Amygdala (tissue), 56 donors: Measurements from ENCODE around the gene CAPN8.
"Not testable (repeated sequence)": the region's sequence is repeated elsewhere in the genome, so short reads cannot be mapped to it uniquely, and the experiment has no call there.

Experiments
- DNase-seq, 56 donors: peaks; one replicate each; lab custom pipeline; 2025; lab: John Stamatoyannopoulos, UW

CAPN8 gene

DNA sequence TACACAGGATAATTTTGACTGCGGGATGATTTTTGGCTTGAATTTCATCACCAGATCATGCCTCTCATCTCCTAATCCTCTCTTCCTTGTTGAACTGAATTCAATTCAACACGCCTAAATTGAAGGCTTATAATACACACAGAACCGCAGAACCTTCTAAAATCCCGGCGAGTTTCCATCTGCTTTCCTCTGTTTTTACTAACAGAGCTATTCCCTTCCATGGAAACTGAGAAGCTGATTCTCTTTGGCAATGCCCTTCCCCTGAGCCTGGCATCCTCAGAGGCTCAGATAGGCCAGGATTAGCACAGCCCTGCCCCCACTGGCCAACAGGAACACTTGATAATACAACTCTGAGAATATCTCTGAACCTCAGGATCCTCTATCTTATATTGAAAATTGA lies 130.2 kb downstream of the CAPN8 start:
- DNase-seq = no peak

DNA sequence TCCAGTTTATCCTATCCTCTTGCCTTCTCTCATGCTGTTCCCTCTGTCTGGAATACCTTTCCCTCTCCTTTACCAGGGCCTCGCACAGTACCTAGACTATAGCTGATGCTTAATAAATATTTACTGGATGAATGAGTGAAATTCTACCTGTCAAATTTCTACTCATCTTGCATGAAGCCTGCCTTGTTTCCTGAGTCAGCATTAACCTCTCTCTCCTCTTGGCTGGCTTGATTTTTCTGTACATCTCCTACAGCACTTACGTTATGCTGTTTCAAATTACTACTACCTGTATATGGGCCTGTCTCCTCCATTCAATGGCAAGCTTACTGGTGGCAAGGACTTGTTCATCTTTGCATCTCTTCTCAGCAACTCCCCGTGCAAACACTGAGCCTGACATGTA lies 130.8 kb downstream of the CAPN8 start:
- no peak for DNase-seq

DNA sequence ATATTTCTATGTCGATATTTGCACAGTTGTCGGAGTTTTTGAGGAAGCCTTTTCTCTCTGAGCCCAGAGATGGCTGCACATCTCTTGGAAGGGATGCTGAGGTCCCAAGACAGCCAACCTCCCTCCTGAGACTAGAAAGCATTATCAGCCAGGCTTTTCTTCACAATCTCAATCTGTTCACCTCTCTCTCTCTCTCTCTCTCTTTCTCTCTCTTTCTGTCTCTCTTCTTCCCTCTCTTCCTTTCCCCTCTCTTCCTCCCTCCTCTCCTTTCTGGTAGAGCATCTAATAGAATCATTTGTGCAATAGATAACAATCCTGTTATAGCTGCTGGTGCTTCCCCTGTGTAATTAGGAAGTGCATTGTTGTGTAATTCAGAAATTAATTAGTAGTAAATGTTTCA lies 131.8 kb downstream of the CAPN8 start:
- DNase-seq = no peak

DNA sequence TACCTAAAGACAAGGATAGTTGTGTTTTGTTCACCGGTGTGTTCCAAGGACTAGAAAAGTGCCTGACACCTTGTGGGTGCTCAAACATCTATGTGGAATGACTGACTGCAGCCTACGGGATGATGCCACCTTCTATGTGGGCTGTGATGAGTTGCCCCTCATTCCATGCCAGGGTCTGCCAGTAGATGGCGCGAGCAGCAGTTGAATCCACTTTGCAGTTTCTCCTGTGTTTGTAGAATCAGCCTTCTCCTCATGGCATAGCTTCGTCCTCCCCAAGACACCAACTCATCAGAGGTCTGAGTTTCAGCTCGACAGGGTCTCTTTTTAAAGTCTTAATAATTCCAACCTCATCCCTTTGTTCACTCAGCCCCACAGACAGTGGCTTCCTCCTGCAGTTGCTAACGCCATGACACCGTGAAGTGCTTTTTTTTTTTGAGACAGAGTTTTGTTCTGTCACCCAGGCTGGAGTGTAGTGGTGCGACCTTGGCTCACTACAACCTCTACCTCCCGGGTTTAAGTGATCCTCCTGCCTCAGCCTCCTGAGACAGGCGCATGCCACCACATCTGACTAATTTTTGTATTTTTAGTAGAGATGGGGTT lies 133.7 kb downstream of the CAPN8 start:
- DNase-seq = peak in 38 of 56 donors; percentile 1 to 75 (median 15)

DNA sequence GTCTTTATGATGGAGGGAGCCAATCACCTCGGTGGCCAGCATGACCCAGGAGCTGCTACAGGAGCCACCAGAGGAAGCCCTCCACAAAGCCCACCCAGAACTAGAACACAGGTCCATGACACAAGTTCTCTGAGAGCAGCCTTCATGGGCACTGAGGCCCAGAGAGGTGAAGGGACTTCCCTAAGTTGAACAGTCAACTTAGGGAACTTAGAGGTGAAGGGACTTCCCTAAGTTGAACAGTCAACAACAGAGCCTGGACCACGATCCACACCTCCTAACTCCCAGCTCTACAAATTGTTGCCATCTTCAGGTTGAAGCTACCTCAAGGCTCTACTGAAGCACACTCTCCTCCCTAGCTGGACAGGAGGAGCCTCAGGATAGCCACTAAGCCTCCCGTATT lies 139.5 kb downstream of the CAPN8 start:
- DNase-seq = no peak

DNA sequence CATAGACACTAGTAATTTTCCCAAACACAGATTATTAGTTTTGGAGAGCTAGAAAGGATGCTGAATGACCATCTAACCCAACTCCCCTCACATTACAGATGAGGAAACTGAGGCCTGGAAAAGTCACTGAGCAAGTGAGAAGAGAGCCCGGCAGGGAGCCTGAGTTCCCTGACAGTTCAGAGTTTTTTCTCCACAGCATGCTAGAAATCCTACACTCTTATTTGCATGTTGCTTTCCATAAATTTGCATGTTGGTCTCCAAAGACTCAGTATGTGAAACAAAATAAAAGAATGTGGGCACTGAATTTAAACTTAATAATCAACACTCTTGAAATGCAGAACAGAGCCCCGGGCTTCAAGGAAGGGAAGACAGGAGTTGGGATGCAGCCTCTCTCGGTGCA lies 140.0 kb downstream of the CAPN8 start:
- no peak for DNase-seq

DNA sequence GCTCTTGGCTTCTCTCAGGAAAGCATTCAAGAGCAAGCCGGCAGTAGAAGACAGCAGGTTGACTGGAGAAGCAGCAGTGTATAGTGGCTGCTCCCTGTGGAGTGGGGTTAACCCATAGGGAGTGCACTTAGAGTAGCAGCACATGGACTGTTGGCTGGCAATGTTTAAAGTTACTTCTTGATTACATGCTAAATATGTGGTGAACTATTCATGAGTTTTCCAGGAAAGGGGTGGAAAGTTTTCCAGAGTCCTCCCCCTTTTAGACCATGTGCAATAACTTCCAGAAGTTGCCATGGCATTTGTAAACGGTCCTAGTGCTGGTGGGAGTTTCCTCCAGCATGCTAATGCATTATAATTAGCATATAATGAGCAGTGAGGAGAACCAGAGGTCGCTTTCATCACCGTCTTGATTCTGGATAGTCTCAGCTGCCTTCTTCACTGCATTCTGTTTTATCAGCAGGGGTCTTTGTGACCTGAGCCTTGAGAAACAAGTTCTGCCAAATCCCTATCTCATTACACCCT lies 140.5 kb downstream of the CAPN8 start:
- DNase-seq = no peak

DNA sequence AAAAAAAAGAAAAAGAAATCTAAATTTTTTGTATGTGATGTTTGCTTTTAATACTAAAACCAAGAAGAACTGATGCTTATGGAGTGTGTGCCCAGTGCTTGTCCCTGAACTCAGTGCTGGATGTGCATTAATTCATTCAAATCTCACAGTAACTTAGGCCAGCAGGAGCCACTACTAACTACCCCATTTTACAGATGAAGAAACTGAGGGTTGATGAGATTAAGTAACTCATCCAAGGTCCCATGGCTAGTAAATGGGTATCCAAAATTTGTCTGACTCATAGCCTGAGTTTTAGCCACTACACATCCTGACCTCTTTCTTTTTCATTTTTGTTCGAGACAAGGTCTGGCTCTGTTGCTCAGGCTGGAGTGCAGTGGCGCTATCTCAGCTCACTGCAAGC lies 144.4 kb downstream of the CAPN8 start:
- DNase-seq = no peak

DNA sequence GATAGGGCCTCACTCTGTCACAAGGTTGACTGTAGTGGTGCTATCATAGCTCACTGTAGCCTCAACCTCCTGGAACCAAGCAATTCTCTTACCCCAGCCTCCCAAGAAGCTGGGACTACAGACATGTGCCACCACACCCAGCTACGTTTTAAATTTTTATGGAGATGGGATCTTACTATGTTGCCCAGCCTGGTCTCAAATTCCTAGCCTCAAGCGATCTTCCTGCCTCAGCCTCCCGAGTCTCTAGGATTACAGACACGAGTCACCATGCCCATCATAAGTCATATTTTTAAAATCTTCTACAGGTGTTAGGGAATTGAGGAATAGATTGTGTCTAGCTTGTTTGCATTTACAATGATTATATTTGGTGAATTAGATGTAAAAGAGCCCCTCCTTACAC lies 145.3 kb downstream of the CAPN8 start:
- no peak for DNase-seq

DNA sequence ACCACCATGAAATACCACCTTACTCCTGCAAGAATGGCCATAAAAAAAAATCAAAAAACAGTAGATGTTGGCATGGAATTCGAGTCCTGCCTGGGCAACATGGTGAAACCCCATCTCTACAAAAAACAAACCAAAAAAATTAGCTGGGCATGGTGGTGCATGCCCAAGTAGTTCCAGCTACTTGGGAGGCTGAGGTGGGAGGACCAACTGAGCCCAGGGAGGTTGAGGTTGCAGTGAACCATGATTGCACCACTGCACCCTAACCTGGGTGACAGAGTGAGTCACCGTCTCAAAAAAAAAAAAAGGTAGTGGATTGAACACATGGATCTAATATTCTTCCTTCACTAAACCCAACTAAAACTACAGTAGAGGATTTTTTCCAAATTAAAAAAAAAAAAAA lies 146.4 kb downstream of the CAPN8 start:
- DNase-seq = no peak

DNA sequence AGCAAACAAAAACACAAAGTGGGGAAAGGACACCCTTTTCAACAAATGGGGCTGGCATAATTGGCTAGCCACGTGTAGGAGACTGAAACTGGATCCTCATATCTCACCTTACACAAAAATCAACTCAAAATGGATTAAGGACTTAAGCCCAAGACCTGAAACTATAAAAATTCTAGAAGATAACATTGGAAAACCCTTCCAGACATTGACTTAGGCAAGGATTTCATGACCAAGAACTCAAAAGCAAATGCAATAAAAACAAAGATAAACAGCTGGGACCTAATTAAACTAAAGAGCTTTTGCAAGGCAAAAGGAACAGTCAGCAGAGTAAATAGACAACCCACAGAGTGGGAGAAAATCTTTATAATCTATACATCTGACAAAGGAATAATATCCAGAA lies 146.9 kb downstream of the CAPN8 start:
- not testable (repeated sequence) for DNase-seq

DNA sequence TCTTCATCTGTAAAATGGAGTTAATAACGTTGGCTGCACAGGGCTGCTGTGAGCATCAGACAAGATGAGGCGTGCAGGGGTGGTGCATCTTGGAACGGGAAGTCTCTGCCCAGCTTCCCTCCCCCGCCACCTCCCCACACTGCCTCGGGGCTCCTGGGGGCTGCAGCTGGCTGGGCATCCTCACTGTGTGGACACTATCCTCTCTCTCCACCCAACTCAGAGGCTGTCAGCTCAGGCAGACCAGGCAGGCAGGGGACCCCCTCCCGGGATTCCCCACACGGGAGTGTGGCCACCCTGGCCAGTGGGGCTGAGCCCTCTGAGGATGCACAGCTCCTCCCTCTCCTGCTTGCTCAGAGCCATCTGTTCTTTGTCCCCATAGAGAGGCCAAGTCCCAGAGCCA lies 149.6 kb downstream of the CAPN8 start:
- no peak for DNase-seq

DNA sequence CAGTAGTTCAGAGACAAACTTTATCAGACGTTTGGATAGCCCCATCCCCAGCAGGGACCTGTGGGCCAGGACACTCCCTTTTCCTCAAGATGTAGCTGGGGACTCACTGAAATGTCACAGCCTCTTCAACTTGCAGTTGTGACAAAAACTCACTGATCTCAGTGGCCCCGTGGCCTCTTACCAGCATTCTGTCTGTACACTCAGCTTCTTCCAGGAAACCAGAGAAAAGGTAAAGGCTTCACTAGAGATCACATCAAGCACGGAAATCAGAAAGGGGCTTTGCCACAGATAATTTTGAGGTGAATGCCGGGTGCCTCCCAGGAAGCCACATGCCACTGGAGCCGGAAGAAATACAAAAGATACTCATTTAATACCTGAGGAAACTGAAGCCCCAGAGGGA lies 150.1 kb downstream of the CAPN8 start:
- no peak for DNase-seq

DNA sequence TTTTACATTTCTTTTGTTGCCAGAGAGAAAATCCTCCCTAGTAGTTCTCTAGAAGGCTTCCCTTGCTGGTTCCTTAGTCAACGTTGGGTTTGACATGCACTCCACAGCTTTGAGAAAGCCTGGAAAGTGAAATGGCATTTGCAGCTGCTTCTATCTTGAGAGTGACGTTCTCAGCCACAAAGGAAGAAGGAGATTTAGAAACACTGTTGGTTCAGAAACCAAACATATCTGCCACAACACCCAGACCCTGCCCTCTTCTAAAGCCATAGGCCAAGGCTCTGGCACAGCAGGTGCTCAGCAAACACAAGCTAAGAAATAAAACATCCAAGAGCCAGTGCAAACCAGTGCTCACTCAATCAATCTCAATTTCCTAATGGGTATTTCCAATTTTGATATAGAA lies 150.9 kb downstream of the CAPN8 start:
- no peak for DNase-seq

DNA sequence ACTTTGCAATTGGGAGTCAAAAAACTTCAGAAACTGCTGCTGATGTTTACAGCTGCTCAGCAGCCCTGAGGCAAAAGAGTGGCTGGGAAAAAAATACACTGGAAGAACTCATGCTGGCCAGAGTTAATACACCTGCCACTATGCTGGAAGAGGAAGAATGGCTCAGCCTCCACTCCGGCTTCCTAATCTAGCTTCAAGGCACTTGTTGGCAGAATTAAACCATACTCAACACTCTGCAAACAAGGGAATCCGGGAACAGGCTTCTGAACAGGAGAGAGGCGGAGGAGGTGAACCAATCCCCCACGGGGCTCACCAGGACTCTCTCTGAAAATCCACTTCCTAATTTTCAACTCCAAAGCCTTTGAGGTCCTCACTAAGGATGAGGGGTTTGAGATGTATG lies 152.2 kb downstream of the CAPN8 start:
- no peak for DNase-seq

DNA sequence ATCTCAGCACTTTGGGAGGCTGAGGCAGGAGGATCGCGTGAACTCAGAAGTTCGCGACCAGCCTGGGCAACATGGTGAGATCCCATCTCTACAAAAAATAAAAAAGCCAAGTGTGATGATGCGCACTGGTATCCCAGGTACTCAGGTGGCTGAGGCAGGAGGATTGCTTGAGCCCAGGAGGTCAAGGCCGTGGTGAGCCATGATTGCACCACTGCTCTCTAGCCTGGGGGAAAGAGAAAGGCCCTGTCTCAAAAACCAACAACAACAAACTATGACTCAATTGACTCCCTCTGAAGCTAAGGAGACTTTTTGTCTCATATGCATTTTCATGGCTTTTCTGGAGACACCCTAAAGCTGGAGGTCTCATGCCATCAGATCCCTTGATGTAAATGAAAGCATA lies 153.4 kb downstream of the CAPN8 start:
- no peak for DNase-seq

DNA sequence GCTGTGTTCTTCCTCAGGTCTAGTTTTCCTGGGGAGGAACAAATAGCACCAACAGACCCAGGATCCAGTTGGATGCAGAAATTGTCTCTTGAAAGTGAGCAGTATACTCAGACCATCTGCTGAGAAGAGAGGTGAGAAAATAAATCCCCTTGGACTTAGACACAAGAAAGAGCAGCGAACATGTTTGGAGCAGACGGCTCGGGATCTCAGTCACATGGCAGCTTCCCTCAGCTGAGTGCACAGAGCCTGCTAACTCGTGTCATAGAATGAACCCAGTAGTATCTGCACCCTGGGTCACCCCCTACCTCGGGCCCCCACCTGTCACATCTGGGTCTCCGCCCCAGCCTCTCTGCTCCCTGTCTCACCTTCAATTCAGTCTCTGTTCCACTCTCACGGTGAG lies 156.7 kb downstream of the CAPN8 start:
- DNase-seq = no peak

DNA sequence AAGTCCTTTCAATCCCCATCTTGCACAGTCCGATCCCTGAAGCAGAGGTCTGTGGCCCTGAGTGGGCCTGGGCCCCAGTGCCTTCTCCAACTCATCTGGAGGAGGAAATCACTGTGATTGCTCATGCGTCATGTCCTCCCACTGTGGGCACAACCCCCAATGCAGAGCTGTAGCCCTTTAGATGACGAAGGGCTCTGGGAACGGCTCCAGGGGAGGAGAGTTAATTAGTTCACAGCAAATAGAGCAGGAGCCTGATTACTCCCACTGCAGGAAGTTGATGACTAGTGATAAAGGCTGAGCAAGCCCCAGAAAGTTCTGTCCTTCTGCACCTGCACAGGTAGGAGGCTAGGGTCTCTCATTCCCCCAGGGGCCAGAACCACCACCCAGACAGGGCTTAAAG lies 160.8 kb downstream of the CAPN8 start:
- DNase-seq = peak in 15 of 56 donors; percentile 2 to 52 (median 25)

DNA sequence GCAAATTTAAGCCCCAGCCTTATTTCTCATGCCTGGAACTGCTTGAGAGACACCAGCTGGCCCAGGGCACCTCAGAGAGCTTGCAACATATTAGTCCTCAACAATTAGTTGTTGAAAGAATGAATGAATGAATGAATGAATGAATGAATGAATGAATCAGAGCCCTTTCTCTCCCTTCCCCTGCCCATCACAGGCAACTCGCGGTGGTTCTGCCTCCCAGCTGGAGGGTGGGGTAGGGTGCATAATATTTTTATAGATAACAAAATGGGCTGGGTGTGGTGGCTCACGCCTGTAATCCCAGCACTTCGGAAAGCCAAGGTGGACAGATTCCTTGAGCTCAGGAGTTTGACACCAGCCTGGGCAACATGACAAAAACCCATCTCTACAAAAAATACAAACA lies 162.2 kb downstream of the CAPN8 start:
- no peak for DNase-seq

DNA sequence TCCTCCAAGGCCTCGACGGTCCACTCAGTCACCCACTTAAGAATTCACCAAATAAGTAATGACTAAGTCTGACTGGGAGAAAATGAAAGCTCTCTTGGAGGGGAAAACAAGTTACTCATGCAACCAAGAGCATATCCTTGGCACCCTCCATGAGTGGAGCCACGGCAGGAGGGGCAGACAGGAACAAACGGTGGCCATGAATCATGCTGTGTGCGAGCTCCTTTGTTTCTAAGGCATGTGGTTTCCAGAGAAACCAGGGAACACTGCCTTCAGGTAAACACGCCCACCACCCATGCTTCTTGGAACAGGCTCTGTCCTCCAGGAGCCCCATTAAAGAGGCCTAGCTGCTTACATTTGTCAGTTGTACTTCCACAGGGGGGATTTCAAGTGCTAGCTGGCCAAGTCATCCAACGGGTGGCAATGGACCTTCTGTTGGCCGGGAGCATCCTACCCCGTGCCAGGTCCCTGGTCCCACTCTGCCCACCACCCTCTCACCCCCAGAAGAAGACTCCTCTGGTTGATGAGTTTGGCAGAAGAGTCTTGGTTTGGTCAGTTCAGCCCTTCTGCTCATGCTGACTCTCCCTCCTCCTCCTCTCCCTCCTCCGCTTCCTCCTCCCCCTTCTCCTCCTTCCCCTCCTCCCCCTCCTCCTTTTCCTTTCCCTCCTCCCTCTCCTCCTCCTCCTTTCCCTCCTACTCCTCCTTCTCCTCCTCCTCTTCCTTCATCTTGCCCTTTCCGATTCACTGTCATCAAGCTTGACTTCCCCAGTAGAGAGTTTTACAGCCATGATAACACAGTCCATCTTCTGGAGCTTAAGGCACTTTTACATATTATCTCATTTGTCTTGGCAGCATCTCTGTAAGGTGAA lies 164.7 kb downstream of the CAPN8 start:
- peak in 9 of 56 donors; percentile 4 to 47 (median 7) for DNase-seq

DNA sequence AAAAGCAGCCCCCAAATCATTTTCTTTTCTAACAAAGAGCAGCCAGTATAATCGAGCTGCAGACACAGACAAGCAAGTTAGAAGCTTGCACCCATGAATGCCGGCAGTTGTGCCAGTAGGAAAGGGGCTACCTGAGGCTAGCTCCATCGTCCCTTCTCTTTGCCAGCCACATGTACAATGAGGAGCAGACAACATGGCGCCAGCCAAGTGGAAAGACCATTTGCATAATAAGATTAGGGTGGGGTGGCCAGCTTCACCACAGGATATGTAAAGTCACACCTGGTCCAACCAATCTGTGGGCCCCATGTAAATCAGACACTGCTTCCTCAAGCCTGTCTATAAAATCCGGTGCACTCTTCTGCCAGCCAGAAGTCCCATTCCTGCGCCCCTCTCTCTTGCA lies 168.6 kb downstream of the CAPN8 start:
- no peak for DNase-seq
